Body of pancreas (tissue), 4 donors: ENCODE measurements around the gene PRDM2. TPM values are rescaled to one million over a fixed set of nuclear protein-coding genes. Genes with fewer than 3 reads are reported as not detected.

Experiments used
- ATAC-seq: fragments of 150-250 bp; one replicate; pipeline ENCODE4 v1.9.1; 2016
- DNase-seq, 4 donors: peaks; one replicate each; pipeline ENCODE4 v3.0.0-alpha.2; 2019
- H3K27ac ChIP-seq, 4 donors: fragments of 200-600 bp; sonication (generic); 1 replicate in 3 of 4; 2 replicates in 1 of 4; pipeline versions ENCODE4 v1.5.1 to v1.6.1; 2016 to 2019; ENCODE audit warnings: mild to moderate bottlenecking in 1 of 4, mixed read lengths in 1 of 4, moderate library complexity in 1 of 4
- H3K27me3 ChIP-seq, 2 donors: fragments of 200-600 bp; sonication (generic); one replicate each; pipeline ENCODE4 v1.6.0; 2016; ENCODE audit warnings: mild to moderate bottlenecking in 1 of 2
- H3K36me3 ChIP-seq, 2 donors: fragments of 200-600 bp; sonication (generic); replicated peaks in 1 of 2; 2 replicates each; pipeline ENCODE4 v1.5.1; 2016; ENCODE audit warnings: low read depth in 2 of 2; ENCODE audit not compliant: insufficient read depth in 1 of 2
- H3K4me1 ChIP-seq: fragments of 200-600 bp; sonication (generic); one replicate; pipeline ENCODE4 v1.6.0; 2016
- H3K4me3 ChIP-seq, 2 donors: fragments of 200-600 bp; sonication (generic); 1 replicate in 1 of 2; 2 replicates in 1 of 2; pipeline ENCODE4 v1.5.1; 2016 to 2019
- H3K9me3 ChIP-seq, 3 donors: fragments of 200-600 bp; sonication (generic); 1 replicate in 2 of 3; 2 replicates in 1 of 3; pipeline ENCODE4 v1.5.1; 2016
- POLR2A ChIP-seq, 3 donors: fragments of 450-650 bp; IDR thresholded peaks; one replicate each; pipeline ENCODE4 v1.6.1; 2016; ENCODE audit warnings: antibody characterized with exemption in 3 of 3, mild to moderate bottlenecking in 2 of 3
- WGBS, 2 donors: methylation state at CpG; one replicate each; pipeline ENCODE4 v1.1.5; 2017; 5-methylcytosine and 5-hydroxymethylcytosine counted together
- intact Hi-C: fragments of 100-400 bp; cut with DNase I; formaldehyde crosslinking; loops from one replicate; pipeline ENCODE4 v1.15.1; 2023
- total RNA-seq, 2 donors: library from RNA; depleted of rRNA; stranded (reverse); fragments of >200 nt; gene quantifications; one replicate each; pipeline ENCODE4 v1.1.0, GENCODE V29; 2016
- TF ChIP-seq, protein P1 (sequence below), 7 experiments: fragments of 450-650 bp in 4 of 7; fragments of 200-600 bp in 3 of 7; sonication (generic) in 3 of 7; IDR thresholded peaks; one replicate each; pipeline ENCODE4 v1.5.1; 2016 to 2019; ENCODE audit warnings: antibody characterized with exemption in 7 of 7

The PRDM2 gene
- total RNA-seq, 2 donors from 2014 or later = 21.4 to 21.8 TPM

DNA sequence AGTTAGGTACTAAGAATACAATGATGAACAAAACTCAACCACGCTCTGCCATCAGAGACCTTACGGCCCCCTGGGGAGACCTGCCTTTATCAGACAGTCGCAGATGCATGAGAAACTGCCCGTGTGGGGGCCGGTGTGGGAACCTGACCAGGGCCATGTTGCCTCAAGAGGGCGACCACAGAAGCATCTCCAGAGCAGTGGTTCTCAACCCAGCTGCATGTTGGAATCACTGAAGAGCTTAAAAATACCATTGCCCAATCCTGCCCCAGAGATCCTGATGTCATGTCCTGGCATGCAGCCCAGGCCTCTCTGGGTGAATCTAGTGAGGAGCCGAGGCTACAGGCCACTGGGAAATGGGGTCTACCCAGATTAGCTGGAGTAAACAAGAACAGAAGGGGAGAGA lies 108.7 kb downstream of the PRDM2 start:
- DNase-seq = no peak
- Histone ChIP-seq H3K4me3 (no peak overlapping the region), H3K36me3 (no peaks in the 10 kb centered on the region), H3K27ac (no peak overlapping the region), H3K4me1 (peaks cover 14% of the 10 kb centered on the region), H3K9me3 (no peaks in the 10 kb centered on the region), H3K27me3 (no peaks in the 10 kb centered on the region)
- ATAC-seq = no peak
- intact Hi-C loops = no loop called here
- 88% methylated on average over 7 of the region's 7 CpGs for WGBS, 2 donors
- no peak for TF ChIP-seq POLR2A (IDR thresholded peaks at IDR 0.05)
- TF ChIP-seq, protein P1, sequence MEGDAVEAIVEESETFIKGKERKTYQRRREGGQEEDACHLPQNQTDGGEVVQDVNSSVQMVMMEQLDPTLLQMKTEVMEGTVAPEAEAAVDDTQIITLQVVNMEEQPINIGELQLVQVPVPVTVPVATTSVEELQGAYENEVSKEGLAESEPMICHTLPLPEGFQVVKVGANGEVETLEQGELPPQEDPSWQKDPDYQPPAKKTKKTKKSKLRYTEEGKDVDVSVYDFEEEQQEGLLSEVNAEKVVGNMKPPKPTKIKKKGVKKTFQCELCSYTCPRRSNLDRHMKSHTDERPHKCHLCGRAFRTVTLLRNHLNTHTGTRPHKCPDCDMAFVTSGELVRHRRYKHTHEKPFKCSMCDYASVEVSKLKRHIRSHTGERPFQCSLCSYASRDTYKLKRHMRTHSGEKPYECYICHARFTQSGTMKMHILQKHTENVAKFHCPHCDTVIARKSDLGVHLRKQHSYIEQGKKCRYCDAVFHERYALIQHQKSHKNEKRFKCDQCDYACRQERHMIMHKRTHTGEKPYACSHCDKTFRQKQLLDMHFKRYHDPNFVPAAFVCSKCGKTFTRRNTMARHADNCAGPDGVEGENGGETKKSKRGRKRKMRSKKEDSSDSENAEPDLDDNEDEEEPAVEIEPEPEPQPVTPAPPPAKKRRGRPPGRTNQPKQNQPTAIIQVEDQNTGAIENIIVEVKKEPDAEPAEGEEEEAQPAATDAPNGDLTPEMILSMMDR (IDR thresholded peaks at IDR 0.05) = no peak

DNA sequence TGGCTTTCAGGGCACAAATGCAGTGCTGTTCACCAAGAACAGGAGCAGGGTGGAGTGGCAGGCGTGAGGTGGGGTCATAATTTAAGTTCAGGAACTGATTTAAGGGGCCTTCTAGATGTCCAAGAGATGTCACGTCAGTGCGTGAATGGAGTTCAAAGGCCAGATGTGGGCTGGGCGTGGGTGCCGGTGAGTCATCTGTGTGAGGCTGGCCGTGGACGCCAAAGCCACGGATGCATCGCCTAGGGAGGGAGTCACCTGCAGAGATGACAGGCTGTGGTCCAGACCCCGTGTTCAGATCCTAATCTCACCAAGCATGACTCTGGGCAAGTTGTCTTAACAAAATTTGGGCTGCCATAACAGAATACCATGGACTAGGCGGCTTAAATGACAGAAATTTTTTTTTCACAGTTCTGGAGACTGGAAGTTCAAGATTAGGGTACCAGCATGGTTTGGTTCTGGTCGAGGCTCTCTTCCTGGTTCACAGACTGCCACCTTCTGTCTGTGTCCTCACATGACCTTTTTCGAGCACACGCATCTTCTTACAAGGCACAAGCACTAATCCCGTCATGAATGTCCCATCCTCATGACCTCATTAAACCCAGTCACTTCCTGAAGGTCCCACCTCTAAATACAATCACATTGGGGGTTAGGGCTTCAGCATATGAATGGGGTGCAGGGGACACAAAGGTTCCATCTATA lies 109.6 kb downstream of the PRDM2 start:
- no peak for TF ChIP-seq POLR2A (IDR thresholded peaks at IDR 0.05)
- TF ChIP-seq, protein P1 (IDR thresholded peaks at IDR 0.05) = no peak
- intact Hi-C loops = loop anchor here (10.0 kb wide), 1 partner anchor 135 kb away; no protein-coding TSS in a partner anchor
- WGBS, 2 donors = 89 to 90% methylated on average over 10 to 15 of the region's 15 CpGs
- no peak for ATAC-seq
- Histone ChIP-seq H3K27me3 (no peaks in the 10 kb centered on the region), H3K9me3 (no peaks in the 10 kb centered on the region), H3K36me3 (no peaks in the 10 kb centered on the region), H3K27ac (no peak overlapping the region), H3K4me3 (no peak overlapping the region), H3K4me1 (peaks cover 23% of the 10 kb centered on the region)
- no peak for DNase-seq

DNA sequence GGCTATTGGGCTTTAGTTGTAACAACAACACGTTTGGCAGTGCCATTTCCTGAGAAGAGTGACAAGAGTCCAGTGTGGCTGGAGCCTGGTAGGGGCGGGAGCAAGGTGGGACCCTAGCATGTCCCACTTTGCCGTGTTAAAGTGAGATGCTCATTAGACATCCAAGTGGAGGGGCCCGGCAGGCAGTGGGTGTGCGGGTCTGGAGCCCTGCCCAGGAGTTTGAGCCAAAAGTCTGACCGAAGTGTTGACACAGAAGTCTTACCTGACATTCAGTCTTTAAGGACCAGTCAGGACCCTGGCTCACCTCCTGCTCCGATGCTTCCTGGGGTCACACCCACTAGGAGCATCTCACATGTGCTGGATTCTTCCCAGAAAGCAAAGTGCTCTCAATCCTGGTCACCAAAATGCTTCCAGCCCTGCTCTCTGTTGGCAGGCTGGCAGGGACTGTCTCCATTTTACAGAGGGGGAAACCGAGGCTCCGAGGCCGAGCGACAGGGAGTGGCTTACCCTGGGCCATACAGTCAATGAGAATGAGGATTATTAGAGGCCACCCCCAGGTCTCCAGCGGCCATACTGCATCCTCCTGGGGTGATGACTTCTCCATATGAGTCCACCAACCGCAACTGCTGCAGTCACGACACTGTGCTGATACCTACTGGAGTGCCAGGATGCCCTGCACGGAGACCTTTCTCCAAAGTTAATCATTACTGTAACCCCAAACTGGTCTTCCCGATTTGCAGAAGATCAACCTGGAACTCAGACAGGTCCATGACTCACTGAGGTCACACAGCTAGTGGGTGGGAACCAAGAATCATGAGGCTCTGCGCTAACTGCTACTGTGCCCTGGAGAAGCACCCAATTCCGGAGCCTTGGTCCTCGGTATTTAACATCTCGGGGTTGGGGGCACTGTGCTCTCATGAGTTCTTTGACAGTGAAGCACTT lies 112.7 kb downstream of the PRDM2 start:
- no peak overlapping the region for H3K4me3 ChIP-seq
- WGBS, 2 donors = 75% methylated on average over 20 of the region's 20 CpGs
- DNase-seq (peak in 3 of 4 donors; percentile 28 to 50 (median 46)), ATAC-seq (peak; percentile 66)
- TF ChIP-seq POLR2A (IDR thresholded peaks at IDR 0.05) = no peak
- TF ChIP-seq, protein P1 (IDR thresholded peaks at IDR 0.05) = no peak
- H3K27ac ChIP-seq = no peak overlapping the region
- no peaks in the 10 kb centered on the region for H3K36me3 ChIP-seq
- intact Hi-C loops = loop anchor here (10.0 kb wide), 1 partner anchor 138 kb away; no protein-coding TSS in a partner anchor
- peaks cover 24% of the 10 kb centered on the region for H3K4me1 ChIP-seq
- no peaks in the 10 kb centered on the region for H3K27me3 ChIP-seq
- H3K9me3 ChIP-seq = no peaks in the 10 kb centered on the region

DNA sequence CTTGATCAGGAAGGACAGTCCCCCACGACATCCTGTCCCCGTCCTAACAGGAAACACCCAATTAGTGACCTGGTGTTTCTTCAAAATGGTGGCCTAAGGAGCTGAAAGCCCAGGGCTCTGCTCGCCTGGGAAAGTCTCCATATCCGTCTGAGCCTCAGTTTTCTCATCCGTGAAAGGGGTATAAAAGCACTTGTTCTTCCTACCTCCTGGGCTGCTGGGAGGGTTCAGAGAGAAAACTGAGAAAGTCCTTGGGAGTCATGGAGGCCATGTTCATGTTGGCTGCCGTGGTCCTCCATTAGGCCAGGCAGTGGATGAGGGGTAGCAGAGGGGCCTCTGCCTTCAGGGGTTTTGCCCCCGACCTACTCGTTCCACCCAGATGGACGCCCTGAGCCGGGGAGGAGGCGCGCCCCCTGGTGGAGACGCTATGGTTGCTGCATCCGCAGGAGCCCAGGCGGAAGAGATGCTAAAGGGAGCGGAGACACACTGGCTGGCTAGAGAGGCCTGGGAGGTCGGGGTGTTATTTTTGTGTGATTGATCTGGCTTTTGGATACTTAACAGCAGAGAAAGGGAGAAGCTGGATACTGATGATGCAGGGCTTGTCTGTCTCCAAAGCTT lies 113.5 kb downstream of the PRDM2 start:
- Histone ChIP-seq H3K27ac (no peak overlapping the region), H3K9me3 (no peaks in the 10 kb centered on the region), H3K36me3 (no peaks in the 10 kb centered on the region), H3K27me3 (no peaks in the 10 kb centered on the region), H3K4me3 (no peak overlapping the region), H3K4me1 (peaks cover 24% of the 10 kb centered on the region)
- 49 to 62% methylated on average over 15 to 17 of the region's 17 CpGs for WGBS, 2 donors
- TF ChIP-seq POLR2A (IDR thresholded peaks at IDR 0.05) = no peak
- TF ChIP-seq, protein P1 (IDR thresholded peaks at IDR 0.05) = peak in 5 of 7 experiments; percentile 19 to 36 (median 33)
- no peak for ATAC-seq
- intact Hi-C loops = loop anchor here (10.0 kb wide), 1 partner anchor 139 kb away; no protein-coding TSS in a partner anchor
- peak in 2 of 4 donors; percentile 12 to 32 for DNase-seq
